HepG2 (cell line): Measurements from ENCODE around the gene G6PC3. TPM values are rescaled to one million over a fixed set of nuclear protein-coding genes. Genes with fewer than 3 reads are reported as not detected.

Experiments
- ATAC-seq: fragments of 200-7000 bp; cut with Tn5 transposase; 3 replicates; pipeline ENCODE4 v1.9.1; 2020; ENCODE audit warnings: mild to moderate bottlenecking, moderate library complexity
- BruUV-seq: library from RNA; stranded (reverse); fragments of 400-500 nt; replicated peaks from 2 replicates; lab custom pipeline; 2021; lab: Mats Ljungman, UMichigan
- CTCF ChIA-PET: fragments of 300-600 bp; formaldehyde crosslinking; extraction: SDS; loops from one replicate; lab custom pipeline; 2021; ENCODE audit warnings: low total read pairs, inconsistent platforms, low intra/inter-chr PET ratio; lab: Yijun Ruan, JAX
- POLR2A ChIA-PET: fragments of 350-600 bp; sonication (Branson Sonifier 250); formaldehyde crosslinking; loops from one replicate; lab custom pipeline; 2020; ENCODE audit warnings: antibody characterized with exemption, inconsistent platforms; lab: Yijun Ruan, JAX
- DNase-seq: peaks from one replicate; pipeline ENCODE4 v3.0.0-alpha.2; 2015; ENCODE audit warnings: low spot score
- FAIRE-seq: peaks from 3 replicates; lab custom pipeline; 2011; peaks lifted over from hg19 to GRCh38; lab: Jason Lieb, UNC
- H2AFZ ChIP-seq: one replicate; pipeline ENCODE4 v1.6.1; 2011; ENCODE audit warnings: low read length, inconsistent platforms
- H3K27ac ChIP-seq: fragments of 300-600 bp; 3 replicates; pipeline ENCODE4 v1.8.0; 2011; ENCODE audit warnings: mixed run types, mild to moderate bottlenecking, mixed read lengths, low read length, inconsistent platforms; ENCODE audit not compliant: insufficient read depth; ENCODE audit errors: extremely low read length
- H3K27me3 ChIP-seq, 2 experiments: fragments of 200-600 bp in 1 of 2; 2 replicates in 1 of 2; 3 replicates in 1 of 2; pipeline versions ENCODE4 v1.6.0 to v1.8.0; 2011; ENCODE audit warnings: low read length in 2 of 2, mild to moderate bottlenecking in 2 of 2, moderate library complexity in 2 of 2, inconsistent platforms in 1 of 2; ENCODE audit not compliant: insufficient read depth in 2 of 2, control insufficient read depth in 1 of 2
- H3K36me3 ChIP-seq, 2 experiments: fragments of 200-600 bp in 1 of 2; replicated peaks in 1 of 2; 2 replicates in 1 of 2; 3 replicates in 1 of 2; pipeline versions ENCODE4 v1.5.1 to v1.8.0; 2011; ENCODE audit warnings: low read length in 2 of 2, inconsistent platforms in 1 of 2; ENCODE audit not compliant: insufficient read depth in 2 of 2, control insufficient read depth in 1 of 2
- H3K4me1 ChIP-seq: 2 replicates; pipeline ENCODE4 v1.5.1; 2012; ENCODE audit warnings: low read length, inconsistent platforms; ENCODE audit not compliant: insufficient read depth
- H3K4me2 ChIP-seq: 2 replicates; pipeline ENCODE4 v1.6.0; 2011; ENCODE audit warnings: low read depth, low read length, inconsistent platforms
- H3K4me3 ChIP-seq, 3 experiments: fragments of 200-600 bp in 1 of 3; sonication (generic), shearing (Covaris generic) in 1 of 3; replicated peaks in 1 of 3; 2 replicates each; pipeline ENCODE4 v1.5.1; 2011 to 2016; ENCODE audit warnings: low read length in 3 of 3, inconsistent platforms in 2 of 3, low read depth in 2 of 3, mild to moderate bottlenecking in 2 of 3, control low read depth in 1 of 3, mixed read lengths in 1 of 3; ENCODE audit not compliant: insufficient read depth in 1 of 3
- H3K79me2 ChIP-seq: one replicate; pipeline ENCODE4 v1.6.1; 2011; ENCODE audit warnings: low read length, inconsistent platforms; ENCODE audit not compliant: insufficient read depth
- H3K9ac ChIP-seq: 2 replicates; pipeline ENCODE4 v1.6.0; 2011; ENCODE audit warnings: mild to moderate bottlenecking, low read depth, low read length, inconsistent platforms; ENCODE audit not compliant: insufficient read depth
- H3K9me3 ChIP-seq: 2 replicates; pipeline ENCODE4 v1.5.1; 2012; ENCODE audit warnings: mild to moderate bottlenecking, low read length
- H4K20me1 ChIP-seq: 2 replicates; pipeline ENCODE4 v1.6.0; 2011; ENCODE audit warnings: inconsistent platforms, mild to moderate bottlenecking, low read length, moderate library complexity; ENCODE audit not compliant: insufficient read depth
- ATAD3A ChIP-seq: sonication (generic); formaldehyde crosslinking; IDR thresholded peaks from 2 replicates; pipeline ENCODE4 v1.4.0; 2020; ENCODE audit warnings: missing genetic modification reagents
- CREB1 ChIP-seq, 2 experiments: fragments of 450-650 bp in 1 of 2; IDR thresholded peaks; 2 replicates each; pipeline ENCODE4 v1.6.1; 2016 to 2017; ENCODE audit warnings: control low read depth in 1 of 2, mild to moderate bottlenecking in 1 of 2, missing compliant biosample characterization in 1 of 2, missing genetic modification characterization in 1 of 2
- ETV5 ChIP-seq: IDR thresholded peaks from 2 replicates; pipeline ENCODE4 v1.6.1; 2018; ENCODE audit warnings: missing biosample characterization, missing genetic modification reagents, inconsistent platforms, borderline replicate concordance
- FOXO1 ChIP-seq: sonication (generic); formaldehyde crosslinking; IDR thresholded peaks from 2 replicates; pipeline ENCODE4 v1.4.0; 2020; ENCODE audit warnings: missing genetic modification reagents
- FOXP4 ChIP-seq: sonication (generic); formaldehyde crosslinking; IDR thresholded peaks from 2 replicates; pipeline ENCODE4 v1.4.0; 2020; ENCODE audit warnings: missing genetic modification reagents
- HES4 ChIP-seq: sonication (generic); formaldehyde crosslinking; IDR thresholded peaks from 2 replicates; pipeline ENCODE4 v1.9.0; 2021; ENCODE audit warnings: mild to moderate bottlenecking, missing genetic modification reagents, borderline replicate concordance
- NFE2L2 ChIP-seq: fragments of 150-350 bp; IDR thresholded peaks from 2 replicates; pipeline ENCODE4 v1.6.1; 2014; ENCODE audit warnings: low read length
- NFKB2 ChIP-seq: sonication (generic); formaldehyde crosslinking; IDR thresholded peaks from 2 replicates; pipeline ENCODE4 v1.4.0; 2020; ENCODE audit warnings: missing genetic modification reagents, borderline replicate concordance
- PATZ1 ChIP-seq: sonication (generic); formaldehyde crosslinking; IDR thresholded peaks from 2 replicates; pipeline ENCODE4 v1.4.0; 2020; ENCODE audit warnings: missing genetic modification reagents
- PLSCR1 ChIP-seq: sonication (generic); formaldehyde crosslinking; IDR thresholded peaks from 2 replicates; pipeline ENCODE4 v1.5.0; 2020; ENCODE audit warnings: missing genetic modification reagents, mild to moderate bottlenecking, borderline replicate concordance
- TGIF2 ChIP-seq: IDR thresholded peaks from 2 replicates; pipeline ENCODE4 v1.6.1; 2016; ENCODE audit warnings: control low read depth, missing compliant biosample characterization
- ZFP36 ChIP-seq: fragments of 150-350 bp; IDR thresholded peaks from 2 replicates; pipeline ENCODE4 v1.6.1; 2018; ENCODE audit warnings: borderline replicate concordance, low read length, low read depth; ENCODE audit not compliant: partially characterized antibody
- ZNF10 ChIP-seq: sonication (generic); formaldehyde crosslinking; IDR thresholded peaks from 2 replicates; pipeline ENCODE4 v1.4.0; 2020; ENCODE audit warnings: mild to moderate bottlenecking, low read depth, missing genetic modification reagents, borderline replicate concordance
- ZNF180 ChIP-seq: sonication (generic); formaldehyde crosslinking; IDR thresholded peaks from 2 replicates; pipeline ENCODE4 v1.4.0; 2020; ENCODE audit warnings: low read depth, missing genetic modification reagents, borderline replicate concordance
- ZNF256 ChIP-seq: sonication (generic); formaldehyde crosslinking; conservative IDR thresholded peaks from 2 replicates; pipeline ENCODE4 v1.4.0; 2020; ENCODE audit warnings: missing genetic modification reagents
- ZNF713 ChIP-seq: sonication (generic); formaldehyde crosslinking; IDR thresholded peaks from 2 replicates; pipeline ENCODE4 v1.4.0; 2020; ENCODE audit warnings: mild to moderate bottlenecking, missing genetic modification reagents
- WGBS: methylation state at CpG from one replicate; pipeline ENCODE4 v1.1.6; 2017; ENCODE audit warnings: low lambda C conversion rate; 5-methylcytosine and 5-hydroxymethylcytosine counted together
- in situ Hi-C: cut with HindIII; loops from 2 replicates; pipeline ENCODE4 v1.10.0; 2017; ENCODE audit warnings: low pct_unique_long_range_greater_than_20kb; ENCODE audit not compliant: extremely low pct_ligation_motif_present
- intact Hi-C: fragments of 100-400 bp; cut with micrococcal nuclease; formaldehyde crosslinking; loops from one replicate; pipeline ENCODE4 v1.10.0; 2022; ENCODE audit not compliant: unreplicated experiment
- polyA plus RNA-seq, 8 experiments: library from polyadenylated mRNA; depleted of rRNA in 3 of 8; stranded (reverse) in 7 of 8; unstranded in 1 of 8; fragments of >200 nt; fragmentation: Illumina TruSeq in 4 of 8; extraction: Trizol in 4 of 8; gene quantifications; 2 replicates each; pipeline versions ENCODE4 v1.2.1 to v1.2.3, GENCODE V29; 2011 to 2016; ENCODE audit warnings: low read depth in 4 of 8, missing spikeins in 1 of 8, mixed read lengths in 1 of 8; ENCODE audit not compliant: insufficient read depth in 1 of 8
- total RNA-seq, 5 experiments: library from RNA; depleted of rRNA; stranded (reverse); fragments of >200 nt; fragmentation: Illumina TruSeq; extraction: Trizol; gene quantifications; 2 replicates each; pipeline ENCODE4 v1.2.3, GENCODE V29; 2016; ENCODE audit warnings: low read depth in 1 of 5

G6PC3 gene
- total and polyA plus RNA-seq, 2 of the 13 experiments (the other 11 are each of a cell fraction or from before 2014, with no cell fraction given), result 38.5 to 75.8 TPM

GRCh38 chr17:44071772-44072171 lies 1.2 kb downstream of the G6PC3 start:
- H4K20me1 ChIP-seq, result no peaks in the 10 kb centered on the region
- BruUV-seq, result no TSS peak

More at GRCh38 chr17:44071772-44072171, 1.2 kb downstream of the G6PC3 start:
- in situ Hi-C loops (no loop called here), intact Hi-C loops (loop anchor here (2.0 kb wide), 1 partner anchor 39 kb away; no protein-coding TSS in a partner anchor)
- H3K9me3 ChIP-seq, result no peaks in the 10 kb centered on the region
- ChIA-PET POLR2A (interaction anchor here (1.0 to 4.6 kb wide), 8 partner anchors 15 to 115 kb away, joined by 3 to 16 read pairs (median 9); partner anchors contain the start of genes HDAC5 and TMUB2), CTCF (interaction anchor here (1.3 kb wide), 1 partner anchor 11 kb away, joined by 3 read pairs; no protein-coding TSS in a partner anchor)
- peak; percentile 32; the same call in 1 of the 2 replicates for TF ChIP-seq NFE2L2
- peak; percentile 32; the same call in 1 of the 2 replicates for TF ChIP-seq FOXO1
- TF ChIP-seq PATZ1 (CRISPR knock-in tag), result 0 out of 2 replicates have a peak, but pooled peaks have one; percentile 17
- no peak for TF ChIP-seq ATAD3A (CRISPR knock-in tag)
- TF ChIP-seq ZNF256 (CRISPR knock-in tag), result no peak
- no peak for TF ChIP-seq ZFP36
- no peak for TF ChIP-seq ZNF10 (CRISPR knock-in tag)
- TF ChIP-seq FOXP4, result 0 out of 2 replicates have a peak, but pooled peaks have one; percentile 11
- no peak for TF ChIP-seq ZNF180 (CRISPR knock-in tag)
- no peak for TF ChIP-seq PLSCR1 (CRISPR knock-in tag)
- TF ChIP-seq ETV5, result 0 out of 2 replicates have a peak, but pooled peaks have one; percentile 28
- TF ChIP-seq CREB1 (IDR thresholded peaks at IDR 0.05), result no peak
- no peak for TF ChIP-seq CREB1 (CRISPR knock-in tag; IDR thresholded peaks at IDR 0.05)
- TF ChIP-seq HES4, result 0 out of 2 replicates have a peak, but pooled peaks have one; percentile 8
- 0 out of 2 replicates have a peak, but pooled peaks have one; percentile 44 for TF ChIP-seq TGIF2 (CRISPR knock-in tag)
- no peak for TF ChIP-seq NFKB2
- TF ChIP-seq ZNF713 (CRISPR knock-in tag), result no peak
- H3K27ac ChIP-seq, result peak overlapping the region; percentile 88
- H3K4me3 ChIP-seq, result peak overlapping the region; percentile 63 to 96 (median 77)
- DNase-seq (no peak), FAIRE-seq (no peak), ATAC-seq (no peak)
- WGBS, result 17% methylated on average over 2 of the region's 2 CpGs
- no peaks in the 10 kb centered on the region; a peak in 1 of 5 replicates for H3K27me3 ChIP-seq
- no peak overlapping the region for H2AFZ ChIP-seq
- H3K4me1 ChIP-seq, result peaks cover 45% of the 10 kb centered on the region
- H3K9ac ChIP-seq, result peak overlapping the region; percentile 92
- H3K79me2 ChIP-seq, result peaks cover 13% of the 10 kb centered on the region
- H3K4me2 ChIP-seq, result peak overlapping the region; percentile 98
- H3K36me3 ChIP-seq, result peaks cover 4 to 21% of the 10 kb centered on the region in 2 experiments
